SK-N-SH (cell line): ENCODE results near the gene SHROOM3. TPM values are rescaled to one million over a fixed set of nuclear protein-coding genes. Genes with fewer than 3 reads are reported as not detected.

Experiments
- CTCF ChIA-PET: fragments of 300-600, 350-600 bp; formaldehyde crosslinking; extraction: SDS; loops from one replicate; lab custom pipeline; 2021; lab: Yijun Ruan, JAX
- POLR2A ChIA-PET: fragments of 350-600 bp; sonication (Branson Sonifier 250); formaldehyde crosslinking; extraction: SDS; loops from one replicate; lab custom pipeline; 2020; ENCODE audit warnings: antibody characterized with exemption, inconsistent platforms; lab: Yijun Ruan, JAX
- DNase-seq: peaks from one replicate; pipeline ENCODE4 v3.0.0; 2012
- H2AFZ ChIP-seq: fragments of 200-600 bp; sonication (generic); 2 replicates; pipeline ENCODE4 v1.8.1; 2016; ENCODE audit warnings: antibody characterized with exemption, mild to moderate bottlenecking, low read depth
- H3F3A ChIP-seq: fragments of 200-600 bp; sonication (generic); replicated peaks from 2 replicates; pipeline ENCODE3; 2016; ENCODE audit warnings: antibody characterized with exemption, mild to moderate bottlenecking; ENCODE audit not compliant: insufficient read depth
- H3K27ac ChIP-seq, 2 experiments: fragments of 200-500 bp in 1 of 2; fragments of 200-600 bp in 1 of 2; sonication (Bioruptor generic) in 1 of 2; sonication (generic), shearing (Covaris generic) in 1 of 2; 2 replicates each; pipeline versions ENCODE4 v1.5.1 to v1.6.1; 2014 to 2016; ENCODE audit warnings: low read depth in 2 of 2, inconsistent platforms in 1 of 2, low read length in 1 of 2, mild to moderate bottlenecking in 1 of 2, mixed read lengths in 1 of 2
- H3K27me3 ChIP-seq: fragments of 200-600 bp; sonication (generic), shearing (Covaris generic); 2 replicates; pipeline ENCODE4 v1.6.1; 2016; ENCODE audit warnings: mixed run types; ENCODE audit not compliant: insufficient read depth
- H3K36me3 ChIP-seq, 2 experiments: fragments of 200-500 bp in 1 of 2; fragments of 200-600 bp in 1 of 2; sonication (Bioruptor generic) in 1 of 2; sonication (generic) in 1 of 2; replicated peaks in 1 of 2; 2 replicates each; pipeline versions ENCODE3 to v1.5.1; 2014 to 2016; ENCODE audit warnings: low read length in 1 of 2, mild to moderate bottlenecking in 1 of 2; ENCODE audit not compliant: insufficient read depth in 2 of 2, control insufficient read depth in 1 of 2
- H3K4me1 ChIP-seq, 2 experiments: fragments of 200-500 bp in 1 of 2; fragments of 200-600 bp in 1 of 2; sonication (Bioruptor generic) in 1 of 2; sonication (generic), shearing (Covaris generic) in 1 of 2; 2 replicates each; pipeline versions ENCODE4 v1.5.1 to v1.6.1; 2014 to 2016; ENCODE audit warnings: low read depth in 1 of 2, low read length in 1 of 2, mixed run types in 1 of 2; ENCODE audit not compliant: insufficient read depth in 2 of 2, control insufficient read depth in 1 of 2
- H3K4me2 ChIP-seq: fragments of 200-600 bp; sonication (generic), shearing (Covaris generic); 2 replicates; pipeline ENCODE4 v1.6.1; 2017; ENCODE audit warnings: mixed run types
- H3K4me3 ChIP-seq, 2 experiments: fragments of 200-500 bp in 1 of 2; fragments of 200-600 bp in 1 of 2; sonication (Bioruptor generic) in 1 of 2; sonication (generic), shearing (Covaris generic) in 1 of 2; 2 replicates each; pipeline versions ENCODE4 v1.5.1 to v1.8.1; 2014 to 2016; ENCODE audit warnings: low read depth in 2 of 2, inconsistent platforms in 1 of 2, low read length in 1 of 2, mild to moderate bottlenecking in 1 of 2, mixed read lengths in 1 of 2, moderate library complexity in 1 of 2
- H3K79me2 ChIP-seq: fragments of 200-600 bp; sonication (generic); 2 replicates; pipeline ENCODE4 v1.8.1; 2017; ENCODE audit warnings: mild to moderate bottlenecking; ENCODE audit not compliant: insufficient read depth
- H3K9ac ChIP-seq: fragments of 200-600 bp; sonication (generic); 2 replicates; pipeline ENCODE4 v1.6.1; 2017; ENCODE audit warnings: mixed run types
- H3K9me2 ChIP-seq: fragments of 200-600 bp; sonication (generic); 2 replicates; pipeline ENCODE4 v1.6.1; 2017; ENCODE audit warnings: mixed run types
- H3K9me3 ChIP-seq: fragments of 200-600 bp; sonication (generic); 2 replicates; pipeline ENCODE4 v1.6.1; 2017; ENCODE audit warnings: mixed run types, mild to moderate bottlenecking, moderate library complexity
- H4K20me1 ChIP-seq: fragments of 200-600 bp; sonication (generic); 2 replicates; pipeline ENCODE4 v1.6.1; 2017; ENCODE audit warnings: mild to moderate bottlenecking, mixed run types; ENCODE audit not compliant: insufficient read depth
- ELF1 ChIP-seq: IDR thresholded peaks from 2 replicates; pipeline ENCODE4 v1.4.0; 2012
- GABPA ChIP-seq: IDR thresholded peaks from 2 replicates; pipeline ENCODE4 v1.4.0; 2012; ENCODE audit warnings: low read depth, mild to moderate bottlenecking
- JUND ChIP-seq: IDR thresholded peaks from 2 replicates; pipeline ENCODE4 v1.4.0; 2012
- MAX ChIP-seq: IDR thresholded peaks from 2 replicates; pipeline ENCODE4 v1.4.0; 2012; ENCODE audit warnings: low read depth
- MXI1 ChIP-seq: IDR thresholded peaks from 2 replicates; pipeline ENCODE4 v1.6.1; 2012; ENCODE audit warnings: mild to moderate bottlenecking, low read depth, low read length, improper control_type of control experiment
- POLR2AphosphoS5 ChIP-seq: IDR thresholded peaks from 2 replicates; pipeline ENCODE4 v1.6.1; 2012; ENCODE audit warnings: low read depth, low read length
- RFX5 ChIP-seq: IDR thresholded peaks from 2 replicates; pipeline ENCODE4 v1.6.1; 2012; ENCODE audit warnings: mild to moderate bottlenecking, improper control_type of control experiment, low read length
- RXRA ChIP-seq: IDR thresholded peaks from 2 replicates; pipeline ENCODE4 v1.4.0; 2012; ENCODE audit warnings: low read depth, mild to moderate bottlenecking, borderline replicate concordance
- TAF1 ChIP-seq: IDR thresholded peaks from 2 replicates; pipeline ENCODE4 v1.6.1; 2012; ENCODE audit warnings: low read depth, mild to moderate bottlenecking, low read length, moderate library complexity, borderline replicate concordance
- TEAD4 ChIP-seq: IDR thresholded peaks from 2 replicates; pipeline ENCODE4 v1.4.0; 2012; ENCODE audit warnings: mild to moderate bottlenecking, borderline replicate concordance; ENCODE audit not compliant: insufficient read depth
- USF1 ChIP-seq: IDR thresholded peaks from 2 replicates; pipeline ENCODE4 v1.4.0; 2012; ENCODE audit warnings: low read depth, borderline replicate concordance
- YY1 ChIP-seq: IDR thresholded peaks from 2 replicates; pipeline ENCODE4 v1.4.0; 2012; ENCODE audit warnings: low read depth, mild to moderate bottlenecking
- WGBS: methylation state at CpG from one replicate; pipeline ENCODE4 v1.1.6; 2017; ENCODE audit warnings: low lambda C conversion rate; 5-methylcytosine and 5-hydroxymethylcytosine counted together
- polyA plus RNA-seq, 3 experiments: library from polyadenylated mRNA; depleted of rRNA; stranded (reverse); fragments of >200 nt; gene quantifications; 2 replicates each; pipeline ENCODE4 v1.2.3, GENCODE V29; 2012
- TF ChIP-seq, protein P1 (sequence below): IDR thresholded peaks from 2 replicates; pipeline ENCODE4 v1.6.1; 2012; ENCODE audit warnings: mild to moderate bottlenecking, low read depth, low read length, moderate library complexity
- TF ChIP-seq, protein P2 (sequence below): fragments of 150-350 bp; IDR thresholded peaks from 2 replicates; pipeline ENCODE4 v1.6.1; 2016; ENCODE audit warnings: mild to moderate bottlenecking, low read depth, low read length
- TF ChIP-seq, protein P3 (sequence below): IDR thresholded peaks from 2 replicates; pipeline ENCODE4 v1.4.0; 2012; ENCODE audit warnings: low read depth, borderline replicate concordance

The SHROOM3 gene
- polyA plus RNA-seq, 1 of the 3 experiments (the other 2 are of a cell fraction) = 4.3 TPM

DNA sequence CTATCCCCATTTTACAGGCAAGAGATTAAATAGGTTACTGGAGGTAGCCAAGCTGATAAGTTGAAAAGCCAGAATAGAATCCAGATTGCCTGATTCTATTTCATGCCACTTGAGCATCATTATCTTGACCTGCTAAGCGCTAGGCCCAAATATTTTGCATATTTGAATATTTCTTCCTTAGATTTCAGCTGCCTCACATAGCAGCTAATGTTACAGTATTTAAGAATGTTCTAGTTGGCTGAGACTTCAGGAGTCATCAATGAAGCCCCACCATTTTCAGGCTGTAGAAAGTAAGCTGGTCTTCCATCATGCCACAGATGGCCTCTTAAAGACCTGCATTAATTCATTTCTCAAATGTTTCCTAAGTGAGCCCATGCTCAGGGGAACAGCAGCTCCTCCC lies 121.4 kb downstream of the SHROOM3 start:
- no peaks in the 10 kb centered on the region for H3K27me3 ChIP-seq
- H3K4me1 ChIP-seq = 0 out of 4 replicates have a peak, but pooled peaks cover 0 to 11% of the 10 kb centered on the region in 2 experiments
- H3K4me2 ChIP-seq = no peak overlapping the region
- H3K27ac ChIP-seq = no peak overlapping the region
- H3K36me3 ChIP-seq = no peaks in the 10 kb centered on the region
- no peaks in the 10 kb centered on the region for H3K9me3 ChIP-seq
- POLR2A ChIA-PET = no interaction called here
- WGBS = 94% methylated on average over 1 of the region's 1 CpG
- H2AFZ ChIP-seq = no peak overlapping the region
- no peaks in the 10 kb centered on the region for H3K9me2 ChIP-seq
- H3F3A ChIP-seq = peaks cover 9% of the 10 kb centered on the region
- no peak overlapping the region for H3K9ac ChIP-seq
- CTCF ChIA-PET = interaction anchor here (0.9 kb wide), 1 partner anchor 8 kb away, joined by 4 read pairs; no protein-coding TSS in a partner anchor
- no peak overlapping the region for H3K4me3 ChIP-seq
- TF ChIP-seq YY1 (no peak), RXRA (no peak), JUND (no peak), MAX (no peak), POLR2AphosphoS5 (no peak), GABPA (no peak), TEAD4 (no peak), TAF1 (no peak), MXI1 (no peak), ELF1 (no peak), USF1 (no peak), RFX5 (no peak)
- TF ChIP-seq, protein P1, sequence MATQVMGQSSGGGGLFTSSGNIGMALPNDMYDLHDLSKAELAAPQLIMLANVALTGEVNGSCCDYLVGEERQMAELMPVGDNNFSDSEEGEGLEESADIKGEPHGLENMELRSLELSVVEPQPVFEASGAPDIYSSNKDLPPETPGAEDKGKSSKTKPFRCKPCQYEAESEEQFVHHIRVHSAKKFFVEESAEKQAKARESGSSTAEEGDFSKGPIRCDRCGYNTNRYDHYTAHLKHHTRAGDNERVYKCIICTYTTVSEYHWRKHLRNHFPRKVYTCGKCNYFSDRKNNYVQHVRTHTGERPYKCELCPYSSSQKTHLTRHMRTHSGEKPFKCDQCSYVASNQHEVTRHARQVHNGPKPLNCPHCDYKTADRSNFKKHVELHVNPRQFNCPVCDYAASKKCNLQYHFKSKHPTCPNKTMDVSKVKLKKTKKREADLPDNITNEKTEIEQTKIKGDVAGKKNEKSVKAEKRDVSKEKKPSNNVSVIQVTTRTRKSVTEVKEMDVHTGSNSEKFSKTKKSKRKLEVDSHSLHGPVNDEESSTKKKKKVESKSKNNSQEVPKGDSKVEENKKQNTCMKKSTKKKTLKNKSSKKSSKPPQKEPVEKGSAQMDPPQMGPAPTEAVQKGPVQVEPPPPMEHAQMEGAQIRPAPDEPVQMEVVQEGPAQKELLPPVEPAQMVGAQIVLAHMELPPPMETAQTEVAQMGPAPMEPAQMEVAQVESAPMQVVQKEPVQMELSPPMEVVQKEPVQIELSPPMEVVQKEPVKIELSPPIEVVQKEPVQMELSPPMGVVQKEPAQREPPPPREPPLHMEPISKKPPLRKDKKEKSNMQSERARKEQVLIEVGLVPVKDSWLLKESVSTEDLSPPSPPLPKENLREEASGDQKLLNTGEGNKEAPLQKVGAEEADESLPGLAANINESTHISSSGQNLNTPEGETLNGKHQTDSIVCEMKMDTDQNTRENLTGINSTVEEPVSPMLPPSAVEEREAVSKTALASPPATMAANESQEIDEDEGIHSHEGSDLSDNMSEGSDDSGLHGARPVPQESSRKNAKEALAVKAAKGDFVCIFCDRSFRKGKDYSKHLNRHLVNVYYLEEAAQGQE = no peak
- TF ChIP-seq, protein P2, sequence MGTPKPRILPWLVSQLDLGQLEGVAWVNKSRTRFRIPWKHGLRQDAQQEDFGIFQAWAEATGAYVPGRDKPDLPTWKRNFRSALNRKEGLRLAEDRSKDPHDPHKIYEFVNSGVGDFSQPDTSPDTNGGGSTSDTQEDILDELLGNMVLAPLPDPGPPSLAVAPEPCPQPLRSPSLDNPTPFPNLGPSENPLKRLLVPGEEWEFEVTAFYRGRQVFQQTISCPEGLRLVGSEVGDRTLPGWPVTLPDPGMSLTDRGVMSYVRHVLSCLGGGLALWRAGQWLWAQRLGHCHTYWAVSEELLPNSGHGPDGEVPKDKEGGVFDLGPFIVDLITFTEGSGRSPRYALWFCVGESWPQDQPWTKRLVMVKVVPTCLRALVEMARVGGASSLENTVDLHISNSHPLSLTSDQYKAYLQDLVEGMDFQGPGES = no peak
- TF ChIP-seq, protein P3, sequence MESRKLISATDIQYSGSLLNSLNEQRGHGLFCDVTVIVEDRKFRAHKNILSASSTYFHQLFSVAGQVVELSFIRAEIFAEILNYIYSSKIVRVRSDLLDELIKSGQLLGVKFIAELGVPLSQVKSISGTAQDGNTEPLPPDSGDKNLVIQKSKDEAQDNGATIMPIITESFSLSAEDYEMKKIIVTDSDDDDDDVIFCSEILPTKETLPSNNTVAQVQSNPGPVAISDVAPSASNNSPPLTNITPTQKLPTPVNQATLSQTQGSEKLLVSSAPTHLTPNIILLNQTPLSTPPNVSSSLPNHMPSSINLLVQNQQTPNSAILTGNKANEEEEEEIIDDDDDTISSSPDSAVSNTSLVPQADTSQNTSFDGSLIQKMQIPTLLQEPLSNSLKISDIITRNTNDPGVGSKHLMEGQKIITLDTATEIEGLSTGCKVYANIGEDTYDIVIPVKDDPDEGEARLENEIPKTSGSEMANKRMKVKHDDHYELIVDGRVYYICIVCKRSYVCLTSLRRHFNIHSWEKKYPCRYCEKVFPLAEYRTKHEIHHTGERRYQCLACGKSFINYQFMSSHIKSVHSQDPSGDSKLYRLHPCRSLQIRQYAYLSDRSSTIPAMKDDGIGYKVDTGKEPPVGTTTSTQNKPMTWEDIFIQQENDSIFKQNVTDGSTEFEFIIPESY = no peak
- H4K20me1 ChIP-seq = no peaks in the 10 kb centered on the region
- DNase-seq = no peak
- H3K79me2 ChIP-seq = no peaks in the 10 kb centered on the region
